CD4-positive, alpha-beta T cell treated with Interleukin-12 subunit alpha and Interleukin-12 subunit beta, for 1 hour (primary cell): ENCODE data around the gene TDP1.
A peak's percentile ranks its signal among the peaks of the same experiment; 100 is the strongest.

Experiments used
- DNase-seq: peaks from one replicate; pipeline ENCODE4 v3.0.0-alpha.2; 2020

The TDP1 gene

DNA sequence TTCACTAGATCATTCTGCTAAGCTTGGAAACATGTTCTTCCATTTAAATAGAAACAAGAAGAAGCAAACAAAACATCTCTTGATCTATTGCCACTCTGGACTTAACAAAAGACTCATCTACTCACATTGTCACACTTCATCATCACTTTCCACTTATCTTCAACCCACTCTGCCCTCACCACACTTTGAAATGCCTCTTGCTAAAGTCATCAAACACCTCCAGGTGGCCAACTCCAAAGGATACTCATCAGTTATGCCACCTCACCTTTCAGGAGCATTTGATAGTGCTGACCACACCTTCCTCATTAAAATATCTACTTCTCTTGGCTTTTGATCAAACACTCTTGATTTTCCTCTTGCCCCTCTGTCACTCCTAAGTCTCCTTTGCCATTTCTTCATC lies 8.4 kb upstream of the TDP1 start:
- no peak for DNase-seq

DNA sequence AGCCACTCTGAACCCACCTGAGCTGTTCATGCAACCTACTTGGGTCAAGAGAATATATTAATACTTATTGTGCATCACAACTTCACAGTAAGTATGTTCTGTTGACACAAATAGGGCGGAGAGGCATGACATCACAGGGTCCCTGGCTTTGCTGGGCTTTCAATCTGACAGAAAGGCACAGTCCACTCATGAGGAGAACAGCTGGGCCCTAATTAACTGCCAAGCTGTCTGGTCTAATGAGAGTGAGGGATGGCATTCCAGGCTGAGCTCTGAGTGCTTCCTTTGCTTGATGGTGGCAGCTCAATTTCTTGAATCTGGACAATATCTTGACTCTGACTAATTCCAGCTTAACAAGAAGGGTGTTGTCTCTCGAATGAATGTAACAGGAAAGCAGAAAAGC lies 3.2 kb upstream of the TDP1 start:
- no peak for DNase-seq

DNA sequence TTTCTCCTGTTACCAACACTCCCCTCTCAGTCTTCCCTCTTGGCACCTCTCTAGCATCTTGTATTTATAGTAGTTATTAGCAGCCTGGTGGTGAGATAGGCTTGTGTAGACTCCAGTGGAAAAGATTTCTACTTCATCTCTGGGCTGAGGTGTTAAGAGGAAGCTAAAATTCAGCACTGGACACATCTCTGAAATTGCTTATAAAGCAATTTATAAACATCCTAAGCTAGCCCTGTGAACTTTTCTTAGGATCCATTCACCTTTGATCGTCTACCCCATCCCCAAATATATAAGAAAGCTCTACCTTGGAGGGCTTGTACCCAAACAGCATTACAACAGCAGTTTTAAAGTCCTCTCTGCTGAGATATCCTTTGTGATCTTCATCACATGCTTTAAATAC lies 2.1 kb upstream of the TDP1 start:
- DNase-seq, result no peak

DNA sequence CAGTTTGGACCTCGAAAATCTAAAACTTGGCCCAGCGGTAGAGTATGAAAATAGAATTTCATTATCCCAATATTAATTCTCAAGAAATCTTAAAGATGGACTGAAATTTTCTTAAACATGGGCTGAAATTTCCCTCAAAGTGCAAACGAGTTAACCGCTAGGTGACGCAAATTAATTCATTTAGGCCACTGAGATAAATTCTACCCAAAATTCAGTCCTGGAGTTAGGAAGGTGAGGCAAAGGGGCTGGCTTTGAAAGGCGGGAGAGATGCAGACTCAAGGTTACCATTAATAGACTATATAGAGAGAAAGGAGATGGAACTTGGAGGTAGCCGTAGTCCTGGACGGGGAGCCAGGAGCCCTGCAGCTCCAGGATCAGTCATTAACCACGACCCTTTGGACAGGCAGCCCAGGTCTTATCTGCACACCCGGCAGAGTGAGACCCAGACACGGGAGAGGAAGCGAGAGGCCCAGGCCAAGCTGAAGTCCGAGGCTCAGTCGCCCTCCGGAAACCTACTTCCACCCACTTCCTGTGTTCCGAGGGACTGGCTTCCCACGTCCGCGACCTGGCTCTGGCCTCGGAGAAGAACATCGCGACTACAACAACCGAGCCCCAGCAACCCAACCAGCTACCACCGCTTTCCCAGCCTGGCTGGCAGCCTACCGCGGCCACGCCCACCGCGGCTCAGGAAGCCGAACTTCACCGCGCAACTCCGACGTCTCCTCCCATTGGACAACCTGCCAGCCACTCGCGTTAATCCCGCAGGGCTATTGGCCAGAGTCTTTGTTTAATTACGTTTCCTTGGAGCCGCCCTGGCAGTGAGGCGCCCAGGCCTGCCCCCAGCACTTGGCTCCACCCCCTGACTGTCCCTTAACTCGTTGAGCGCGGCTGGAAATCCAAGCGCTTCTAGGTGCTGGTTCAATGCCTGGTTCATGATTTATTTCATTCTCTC lies 1.4 kb upstream of the TDP1 start, which contains the start of gene EFCAB11:
EFCAB11 (minus strand) TSS at position 661 of the 952 bp plus-strand sequence; CDS start at position 591, 70 bp downstream.
- DNase-seq, result peak; percentile 96

DNA sequence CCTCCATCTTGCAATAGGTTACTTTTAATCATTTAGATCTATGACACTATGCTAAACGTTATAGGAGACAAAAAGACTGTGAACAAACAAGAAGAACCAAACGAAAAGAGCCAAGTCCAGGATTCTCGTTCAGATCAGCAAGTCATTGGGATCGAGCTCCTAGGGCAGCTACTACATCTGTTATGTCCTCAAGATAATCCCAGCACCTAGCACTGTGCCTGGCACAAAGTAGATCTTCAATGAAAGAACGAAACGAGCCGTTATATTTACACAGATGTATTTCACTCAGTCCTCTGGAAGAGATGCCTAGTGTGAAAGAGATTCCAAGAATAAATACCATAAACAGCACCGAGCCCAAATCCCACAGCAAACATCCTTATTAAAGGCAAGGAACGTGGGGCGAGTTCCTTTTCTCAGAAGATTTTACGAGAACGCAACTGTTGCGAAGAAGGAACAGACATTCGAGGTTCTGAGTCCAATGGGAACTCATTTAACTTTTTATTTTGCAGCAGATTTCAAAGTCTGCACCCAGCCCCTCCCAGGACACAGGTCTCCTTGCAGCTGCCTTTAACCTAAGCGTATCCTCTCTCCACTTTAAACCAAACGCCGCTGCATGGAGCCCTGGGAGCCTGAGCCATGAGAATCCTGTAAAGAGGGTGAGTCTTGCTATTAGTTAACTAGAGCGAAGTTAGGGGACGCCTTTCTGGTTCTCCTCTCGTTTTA lies 544 bp upstream of the TDP1 start:
- DNase-seq, result no peak

DNA sequence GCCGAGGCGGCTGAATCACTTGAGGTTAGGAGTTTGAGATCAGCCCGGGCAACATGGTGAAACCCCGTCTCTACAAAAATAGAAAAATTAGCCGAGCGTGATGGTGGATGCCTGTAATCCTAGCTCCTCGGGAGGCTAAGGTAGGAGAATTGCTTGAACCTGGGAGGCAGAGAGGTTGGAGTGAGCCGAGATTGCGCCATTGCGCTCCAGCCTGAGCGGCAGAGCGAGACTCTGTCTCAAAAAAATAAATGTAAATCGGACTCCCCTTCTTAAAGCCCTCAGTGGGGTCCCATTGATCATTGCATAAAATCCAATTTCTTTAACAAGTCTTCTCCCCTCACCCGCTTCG lies 908 bp downstream of the TDP1 start:
- no peak for DNase-seq

DNA sequence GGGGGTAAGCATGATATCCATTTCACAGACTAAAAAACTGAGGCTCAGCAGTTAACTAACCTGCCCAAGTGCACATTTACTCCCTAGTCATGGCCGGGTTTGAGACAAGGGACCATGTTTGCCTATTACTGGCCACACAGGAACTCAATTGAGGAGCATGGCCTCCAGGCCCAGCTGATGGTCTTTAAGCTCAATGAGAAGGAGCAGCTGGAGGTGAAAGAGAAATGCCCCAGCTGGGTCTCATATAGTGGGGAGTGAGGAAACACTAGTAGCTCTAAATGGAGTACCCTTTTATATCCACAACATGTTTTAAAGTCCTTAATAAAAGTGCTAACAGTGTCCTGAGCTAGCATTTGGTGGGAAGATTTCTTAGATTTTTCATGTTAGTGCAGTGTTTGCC lies 1.6 kb downstream of the TDP1 start:
- no peak for DNase-seq

DNA sequence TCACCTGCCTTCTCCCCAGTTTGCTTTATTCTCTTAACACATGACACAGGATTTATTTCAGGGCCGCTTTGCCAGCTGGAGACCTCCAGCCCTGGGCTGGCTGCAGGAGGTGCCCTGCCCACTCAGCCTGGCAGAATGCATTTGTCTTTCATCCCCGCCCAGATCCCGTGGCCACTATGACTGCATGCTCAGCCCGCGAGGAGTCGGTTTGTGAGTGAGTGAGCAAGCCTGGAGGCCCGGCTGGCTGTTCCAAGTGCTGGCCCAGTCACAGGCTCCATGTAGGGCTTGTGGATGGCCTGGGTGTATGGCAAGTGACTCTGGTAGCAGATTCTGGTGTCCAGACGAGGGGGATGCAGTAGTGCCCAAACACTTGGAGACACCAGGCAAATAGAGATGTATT lies 2.1 kb downstream of the TDP1 start:
- DNase-seq, result no peak

DNA sequence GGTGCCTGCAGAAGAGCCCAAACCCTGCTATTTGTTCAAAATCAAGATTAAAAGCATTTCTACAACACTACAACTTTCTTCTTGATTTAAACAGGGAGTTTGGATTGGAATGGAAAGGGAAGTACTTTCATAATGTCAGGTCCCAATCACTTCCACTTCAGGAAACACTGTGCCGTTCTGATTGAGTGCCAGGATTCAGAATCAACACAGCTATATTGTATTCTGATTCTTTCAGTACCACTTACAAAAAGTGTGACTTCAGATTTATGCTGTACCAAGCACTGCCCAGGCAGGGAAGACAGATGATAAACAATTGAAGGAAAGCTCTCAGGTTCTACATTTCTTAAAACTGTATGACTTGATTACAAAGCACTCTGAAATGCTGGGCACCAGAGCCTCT lies 3.2 kb downstream of the TDP1 start:
- no peak for DNase-seq

DNA sequence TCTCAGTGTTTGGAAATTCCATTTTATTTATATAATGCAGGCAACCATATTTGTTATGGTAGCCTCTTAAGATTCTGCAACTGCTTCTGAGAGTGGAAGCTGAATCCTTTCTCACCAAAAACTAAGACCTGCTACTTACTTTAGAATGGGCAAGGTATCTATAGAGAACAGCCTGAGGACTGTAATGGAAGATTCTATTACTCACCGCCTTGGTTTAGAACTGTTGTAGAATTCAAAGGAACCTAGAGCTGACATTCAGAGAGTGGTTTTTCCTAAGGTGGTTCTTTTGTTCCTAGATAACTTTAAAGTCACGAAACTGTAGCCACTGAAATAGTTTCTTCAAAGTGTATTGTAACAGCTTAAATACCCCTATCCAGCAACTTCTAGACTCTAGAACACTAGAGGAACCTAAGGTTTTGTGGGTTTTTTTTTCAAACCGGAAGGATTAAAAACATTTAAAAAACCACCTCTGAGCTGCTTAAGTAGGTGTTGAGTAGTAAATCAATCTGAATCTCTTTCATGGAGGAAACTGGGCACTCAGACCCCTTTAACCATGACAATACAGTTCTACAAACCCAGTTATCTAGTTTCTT lies 4.2 kb downstream of the TDP1 start:
- DNase-seq, result peak; percentile 23

DNA sequence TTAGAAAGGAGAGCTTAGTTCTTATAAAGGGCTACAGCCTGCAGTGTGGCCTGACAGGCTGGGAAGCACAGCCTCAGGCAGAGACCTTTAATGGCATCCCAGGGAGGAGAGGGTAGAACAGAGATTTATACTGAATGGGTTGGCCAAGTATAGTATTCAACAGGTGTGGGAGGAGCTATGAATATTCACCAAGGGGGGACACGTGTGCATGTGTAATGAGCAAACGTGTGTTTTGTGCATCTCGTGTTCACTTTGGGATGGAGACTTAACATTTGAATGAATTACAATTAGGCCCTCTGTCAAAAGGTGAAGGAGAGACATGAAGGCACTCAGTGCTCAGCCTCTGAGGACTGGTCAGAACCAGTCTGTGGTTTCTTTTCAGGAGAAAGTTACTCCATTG lies 5.2 kb downstream of the TDP1 start:
- no peak for DNase-seq

DNA sequence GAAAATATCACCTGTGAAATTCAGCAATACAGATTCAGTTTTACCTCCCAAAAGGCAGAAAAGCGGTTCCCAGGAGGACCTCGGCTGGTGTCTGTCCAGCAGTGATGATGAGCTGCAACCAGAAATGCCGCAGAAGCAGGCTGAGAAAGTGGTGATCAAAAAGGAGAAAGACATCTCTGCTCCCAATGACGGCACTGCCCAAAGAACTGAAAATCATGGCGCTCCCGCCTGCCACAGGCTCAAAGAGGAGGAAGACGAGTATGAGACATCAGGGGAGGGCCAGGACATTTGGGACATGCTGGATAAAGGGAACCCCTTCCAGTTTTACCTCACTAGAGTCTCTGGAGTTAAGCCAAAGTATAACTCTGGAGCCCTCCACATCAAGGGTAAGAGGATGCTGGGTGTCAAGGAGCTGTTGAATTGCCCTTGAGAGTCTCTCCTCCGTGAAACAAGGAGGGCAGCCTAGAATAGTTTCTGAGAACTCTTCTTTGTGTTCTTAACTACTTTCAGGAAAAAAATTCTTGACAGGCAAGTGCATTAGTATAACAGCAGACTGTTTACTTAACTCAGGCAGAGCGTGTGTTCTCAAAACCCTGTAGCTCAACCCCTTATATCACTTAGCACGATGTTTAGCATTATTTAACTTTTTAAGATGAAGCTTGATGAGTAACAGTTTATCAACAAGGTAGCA lies 7.7 kb downstream of the TDP1 start:
- DNase-seq, result no peak

DNA sequence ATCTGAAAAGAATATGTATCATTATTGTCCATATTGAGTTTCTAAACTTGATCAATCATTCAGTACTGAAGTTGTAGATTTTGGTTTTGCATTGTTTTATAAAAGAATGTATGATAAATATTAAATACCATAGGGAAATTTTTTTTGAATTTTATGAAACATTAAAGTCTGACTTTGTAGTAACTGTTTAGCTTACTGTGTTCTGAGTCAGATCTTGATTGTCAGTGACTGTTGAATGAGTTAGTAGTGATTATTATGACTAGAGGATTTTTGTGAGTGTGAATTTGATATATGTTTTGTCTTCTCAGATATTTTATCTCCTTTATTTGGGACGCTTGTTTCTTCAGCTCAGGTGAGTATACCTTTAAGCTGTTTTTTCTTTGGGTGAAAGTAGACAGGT lies 10.1 kb downstream of the TDP1 start:
- DNase-seq, result no peak

DNA sequence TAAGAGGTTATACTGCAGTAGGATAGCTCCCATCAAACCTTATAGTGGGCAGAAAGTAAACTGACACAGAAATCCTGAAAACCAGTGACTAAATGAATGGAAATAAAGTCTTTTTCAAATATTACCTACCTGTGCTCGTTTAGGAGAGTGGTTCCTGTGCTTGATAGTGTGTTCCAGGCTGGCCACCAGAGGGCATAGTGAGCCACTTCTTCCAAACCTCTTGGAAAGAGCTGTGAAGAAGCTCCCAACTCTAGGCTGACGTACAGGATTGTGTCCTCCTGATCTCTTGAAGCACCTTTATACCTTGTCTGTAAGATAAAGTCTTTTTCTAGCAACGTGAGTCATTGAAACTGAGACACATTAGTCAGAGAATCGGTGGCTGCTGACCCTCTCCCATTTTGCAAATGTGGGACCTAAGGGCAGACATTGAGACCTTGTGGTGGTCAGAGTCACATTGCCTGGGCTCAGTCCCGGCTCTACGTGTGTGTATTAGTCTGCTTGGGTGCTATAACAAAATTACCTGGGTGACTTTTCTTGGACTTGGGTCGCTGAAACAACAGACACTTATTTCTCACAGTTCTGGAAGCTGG lies 17.6 kb downstream of the TDP1 start:
- DNase-seq, result peak; percentile 50

DNA sequence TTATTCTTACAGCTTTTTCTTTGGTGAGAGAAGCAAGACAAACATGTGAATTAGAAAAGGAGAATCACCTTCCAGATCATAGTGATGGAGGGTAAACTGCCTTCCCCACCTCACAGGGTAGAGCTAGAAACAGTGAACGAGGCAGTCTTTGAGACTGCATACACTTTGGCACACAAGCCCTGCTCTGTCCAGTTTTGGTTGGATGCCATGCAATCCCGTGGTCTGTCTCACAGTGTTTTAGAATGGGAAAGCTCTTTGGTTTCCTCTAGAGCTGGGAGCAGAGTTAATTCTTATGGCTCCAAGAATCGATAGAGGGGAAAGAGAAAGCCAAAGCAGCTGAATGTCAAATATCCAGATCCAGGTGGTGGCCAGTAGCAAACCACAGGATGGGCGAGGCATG lies 21.9 kb downstream of the TDP1 start:
- no peak for DNase-seq

DNA sequence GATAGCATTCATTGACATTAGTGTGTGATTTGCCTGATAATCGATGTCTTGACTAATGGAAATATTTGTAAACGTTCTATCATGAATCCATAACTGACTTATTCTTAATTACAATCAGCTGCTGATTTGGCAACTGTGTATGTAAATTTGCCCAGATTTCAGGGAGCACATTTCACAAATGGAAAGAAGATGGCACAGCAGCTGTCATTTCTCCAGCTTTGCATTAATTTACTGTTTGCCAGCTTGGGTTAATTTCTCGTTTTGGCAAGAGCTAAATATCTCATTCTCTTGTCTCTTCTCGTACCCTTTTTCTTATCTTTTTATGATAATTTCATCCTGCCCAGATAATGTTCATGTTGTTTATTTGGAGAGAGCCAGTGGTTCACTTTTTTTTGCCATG lies 22.9 kb downstream of the TDP1 start:
- DNase-seq, result no peak

DNA sequence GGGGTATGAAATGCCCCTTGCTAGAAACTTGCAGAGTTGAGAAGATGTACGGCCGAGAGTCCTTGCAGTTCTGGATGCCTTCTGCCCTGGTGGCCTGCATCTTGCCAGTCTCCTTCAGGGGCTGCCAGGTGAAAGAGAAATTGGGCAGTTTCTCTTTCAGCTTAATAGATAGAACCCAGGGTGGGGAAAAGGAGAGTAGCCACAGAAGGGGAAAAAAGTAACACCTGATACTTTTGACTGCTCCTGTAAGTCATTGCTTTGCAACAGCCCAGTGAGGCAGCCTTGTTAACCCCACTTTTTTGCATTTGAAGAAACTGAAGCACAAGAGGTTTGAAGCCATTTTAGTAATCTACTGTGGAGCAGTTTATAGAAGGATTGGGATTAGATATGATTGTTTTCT lies 27.6 kb downstream of the TDP1 start:
- no peak for DNase-seq

DNA sequence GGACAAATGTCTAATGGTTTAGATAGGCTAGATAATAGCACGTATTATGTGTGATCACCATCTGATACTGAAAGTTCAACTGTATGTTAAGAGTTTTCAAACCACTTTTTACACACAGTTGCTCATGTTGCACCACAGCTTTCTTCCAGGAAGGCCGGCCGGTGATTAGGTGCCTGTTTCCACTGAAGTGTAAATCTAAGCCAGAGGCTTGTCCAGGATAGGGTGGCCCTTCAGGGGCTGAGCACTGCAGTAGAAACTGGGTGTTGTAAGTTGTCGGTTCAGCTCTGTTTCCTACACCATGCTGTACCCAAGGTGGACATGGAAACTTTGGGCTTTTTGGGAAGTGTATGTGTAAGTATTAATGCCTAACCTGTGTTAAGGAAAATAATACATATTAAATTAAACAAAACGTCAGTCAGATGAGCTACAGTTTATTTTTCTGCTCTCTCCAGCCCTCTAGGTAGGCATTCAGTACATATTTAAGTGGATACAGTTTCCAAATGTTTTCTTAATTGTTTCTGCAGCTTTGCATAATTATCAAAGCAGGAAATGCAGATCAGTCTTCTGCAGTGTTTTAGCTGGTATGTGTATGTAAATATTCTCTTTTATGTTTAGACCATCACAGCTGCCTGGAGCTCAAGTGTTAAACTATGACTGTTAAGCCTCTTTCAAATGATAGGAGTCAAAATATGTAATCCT lies 30.9 kb downstream of the TDP1 start:
- no peak for DNase-seq

DNA sequence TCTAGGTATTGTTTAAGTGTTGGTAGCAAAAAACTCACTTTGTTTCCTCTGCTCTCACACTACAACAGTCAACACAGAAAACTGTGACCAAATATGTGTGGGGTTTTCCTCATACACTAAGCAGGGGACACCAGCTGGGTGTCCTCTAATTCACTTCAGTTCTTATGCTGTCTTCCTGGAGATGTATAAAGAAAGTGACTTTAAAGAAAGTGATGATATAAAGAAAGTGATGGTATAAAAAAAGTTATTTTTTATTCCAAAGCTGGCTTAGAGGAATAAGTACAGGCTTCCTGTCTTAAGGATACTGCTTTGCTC lies 31.4 kb downstream of the TDP1 start:
- no peak for DNase-seq

DNA sequence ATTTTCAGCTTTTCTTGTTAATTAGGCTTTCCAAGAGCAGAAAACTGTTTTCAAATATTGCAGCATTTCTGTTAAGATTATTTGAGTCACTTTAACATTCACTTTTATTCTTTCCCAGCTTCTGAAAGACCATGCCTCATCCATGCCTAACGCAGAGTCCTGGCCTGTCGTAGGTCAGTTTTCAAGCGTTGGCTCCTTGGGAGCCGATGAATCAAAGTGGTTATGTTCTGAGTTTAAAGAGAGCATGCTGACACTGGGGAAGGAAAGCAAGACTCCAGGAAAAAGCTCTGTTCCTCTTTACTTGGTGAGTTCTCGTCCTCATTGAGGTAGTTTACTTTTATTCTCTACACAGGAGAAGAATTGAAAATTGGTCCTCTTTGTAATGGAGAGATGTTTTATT lies 33.1 kb downstream of the TDP1 start:
- DNase-seq, result no peak

DNA sequence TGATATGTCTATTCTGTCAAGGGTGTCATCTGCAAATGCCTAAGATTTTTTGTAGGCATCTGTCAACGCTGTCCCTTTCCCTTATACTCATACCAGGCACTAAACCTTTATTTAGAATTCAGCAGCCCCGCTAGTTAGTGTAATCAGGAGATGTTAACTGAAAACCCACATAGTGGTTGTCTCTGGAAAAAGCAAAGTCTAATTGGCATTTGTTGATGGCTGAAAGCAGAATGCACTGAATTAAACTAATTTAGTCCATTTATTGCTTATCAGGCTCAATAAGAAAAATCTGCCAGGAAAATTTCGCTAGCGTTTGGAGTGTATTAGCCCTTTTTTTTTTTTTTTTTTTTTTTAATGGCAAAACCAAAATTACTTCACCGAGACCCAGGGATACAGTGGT lies 34.5 kb downstream of the TDP1 start:
- DNase-seq, result no peak

DNA sequence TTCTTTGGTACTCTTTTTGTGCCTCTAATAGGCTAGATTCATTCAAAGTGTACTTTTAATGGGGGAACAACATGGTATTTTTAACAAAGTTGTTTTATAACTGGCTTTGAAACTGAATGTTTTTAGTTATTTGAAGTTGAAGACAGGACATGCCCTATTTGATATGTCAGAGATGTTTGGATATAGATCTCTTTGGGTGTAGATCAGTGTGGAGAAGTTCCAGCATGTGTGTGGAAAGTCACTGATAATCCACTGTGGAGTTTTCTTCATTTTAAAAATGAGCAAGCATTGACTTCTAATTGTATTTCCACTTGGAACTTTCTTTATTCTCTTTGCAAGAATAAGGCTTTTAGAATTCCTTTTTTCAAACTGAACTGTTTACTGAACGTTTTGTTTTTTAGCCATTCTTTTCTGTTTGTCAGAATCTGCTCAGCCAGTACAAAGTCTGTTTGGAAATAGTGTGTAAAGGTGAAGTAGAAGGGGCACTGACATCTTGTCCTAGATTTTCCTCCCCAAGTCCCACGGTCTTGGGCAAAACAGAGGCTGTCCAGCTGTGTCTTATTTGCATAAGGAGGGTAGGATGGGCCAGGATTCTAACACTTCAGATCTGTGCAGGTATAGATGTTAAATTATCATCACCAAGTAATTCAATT lies 35.0 kb downstream of the TDP1 start:
- DNase-seq, result no peak
